OCI-M1 (cell line): ENCODE results near the gene PAPSS2.
"Not testable (repeated sequence)": the region's sequence is repeated elsewhere in the genome, so short reads cannot be mapped to it uniquely, and the experiment has no call there.

Experiments used
- DNase-seq: peaks from one replicate; lab custom pipeline; 2025; lab: John Stamatoyannopoulos, UW

PAPSS2 gene

GRCh38 chr10:87642988-87643387 lies 16.7 kb upstream of the PAPSS2 start:
- no peak for DNase-seq

- no peak for DNase-seq
Observed at GRCh38 chr10:87643920-87644319, 15.8 kb upstream of the PAPSS2 start.

- DNase-seq, result not testable (repeated sequence)
Observed at GRCh38 chr10:87644500-87644899, 15.2 kb upstream of the PAPSS2 start.

- DNase-seq, result no peak
Observed at GRCh38 chr10:87646192-87646909, 13.3 kb upstream of the PAPSS2 start.

GRCh38 chr10:87646935-87647334 lies 12.7 kb upstream of the PAPSS2 start:
- no peak for DNase-seq

GRCh38 chr10:87650838-87651589 lies 8.7 kb upstream of the PAPSS2 start:
- no peak for DNase-seq

GRCh38 chr10:87651801-87652200 lies 7.9 kb upstream of the PAPSS2 start:
- DNase-seq, result no peak

GRCh38 chr10:87652261-87652660 lies 7.4 kb upstream of the PAPSS2 start:
- no peak for DNase-seq

GRCh38 chr10:87654212-87654611 lies 5.5 kb upstream of the PAPSS2 start:
- no peak for DNase-seq

GRCh38 chr10:87656431-87657072 lies 3.1 kb upstream of the PAPSS2 start:
- DNase-seq, result peak; percentile 80

GRCh38 chr10:87657371-87657770 lies 2.3 kb upstream of the PAPSS2 start:
- DNase-seq, result peak; percentile 42

GRCh38 chr10:87658321-87658795 lies 1.3 kb upstream of the PAPSS2 start:
- DNase-seq, result no peak

- DNase-seq, result no peak
Observed at GRCh38 chr10:87658858-87659555, 671 bp upstream of the PAPSS2 start.

GRCh38 chr10:87660484-87661133 lies 931 bp downstream of the PAPSS2 start:
- peak; percentile 94 for DNase-seq

GRCh38 chr10:87661861-87662785 lies 2.4 kb downstream of the PAPSS2 start:
- peak; percentile 25 for DNase-seq

- no peak for DNase-seq
Observed at GRCh38 chr10:87664276-87664701, 4.6 kb downstream of the PAPSS2 start.

- no peak for DNase-seq
Observed at GRCh38 chr10:87667493-87667892, 7.8 kb downstream of the PAPSS2 start.

GRCh38 chr10:87668324-87669074 lies 8.8 kb downstream of the PAPSS2 start:
- DNase-seq, result peak; percentile 89

- DNase-seq, result no peak
Observed at GRCh38 chr10:87669752-87670151, 10.1 kb downstream of the PAPSS2 start.

GRCh38 chr10:87670586-87670985 lies 10.9 kb downstream of the PAPSS2 start:
- DNase-seq, result no peak
